WTC11 (cell line): Measurements from ENCODE around the gene ERVMER34-1. TPM values are rescaled to one million over a fixed set of nuclear protein-coding genes. Genes with fewer than 3 reads are reported as not detected.

Experiments used
- AFF4 ChIP-seq: sonication (generic); formaldehyde crosslinking; IDR thresholded peaks from 2 replicates; pipeline ENCODE4 v1.8.1; 2023; ENCODE audit warnings: mild to moderate bottlenecking, missing genetic modification reagents, borderline replicate concordance
- ATF6 ChIP-seq: sonication (generic); formaldehyde crosslinking; IDR thresholded peaks from 2 replicates; pipeline ENCODE4 v1.8.1; 2023; ENCODE audit warnings: mild to moderate bottlenecking, missing genetic modification reagents
- CTCF ChIP-seq: fragments of 200-600 bp; IDR thresholded peaks from 2 replicates; pipeline ENCODE4 v1.8.0; 2022; ENCODE audit warnings: antibody characterized with exemption
- ESRRA ChIP-seq: sonication (generic); formaldehyde crosslinking; IDR thresholded peaks from 2 replicates; pipeline ENCODE4 v1.8.1; 2022; ENCODE audit warnings: mild to moderate bottlenecking, missing genetic modification reagents, borderline replicate concordance
- FOXP4 ChIP-seq: sonication (generic); formaldehyde crosslinking; IDR thresholded peaks from 2 replicates; pipeline ENCODE4 v1.8.0; 2022; ENCODE audit warnings: mild to moderate bottlenecking, missing genetic modification reagents
- JUN ChIP-seq: sonication (generic); formaldehyde crosslinking; IDR thresholded peaks from 2 replicates; pipeline ENCODE4 v1.8.0; 2023; ENCODE audit warnings: mild to moderate bottlenecking, missing genetic modification reagents
- MLX ChIP-seq: sonication (generic); formaldehyde crosslinking; IDR thresholded peaks from 2 replicates; pipeline ENCODE4 v1.8.1; 2023; ENCODE audit warnings: mild to moderate bottlenecking, missing genetic modification reagents, moderate library complexity
- NFYB ChIP-seq: sonication (generic); formaldehyde crosslinking; conservative IDR thresholded peaks from 2 replicates; pipeline ENCODE4 v1.8.0; 2022; ENCODE audit warnings: low read depth, missing genetic modification reagents
- RELA ChIP-seq: sonication (generic); formaldehyde crosslinking; IDR thresholded peaks from 2 replicates; pipeline ENCODE4 v1.8.1; 2022; ENCODE audit warnings: missing genetic modification reagents, mild to moderate bottlenecking, borderline replicate concordance
- STAT6 ChIP-seq: sonication (generic); formaldehyde crosslinking; conservative IDR thresholded peaks from 2 replicates; pipeline ENCODE4 v1.8.1; 2023; ENCODE audit warnings: mild to moderate bottlenecking, low read depth, missing genetic modification reagents, moderate library complexity
- TEAD4 ChIP-seq: sonication (generic); formaldehyde crosslinking; IDR thresholded peaks from 2 replicates; pipeline ENCODE4 v1.8.0; 2022; ENCODE audit warnings: mild to moderate bottlenecking, missing genetic modification reagents
- ZNF232 ChIP-seq: sonication (generic); formaldehyde crosslinking; IDR thresholded peaks from 2 replicates; pipeline ENCODE4 v1.8.0; 2022; ENCODE audit warnings: mild to moderate bottlenecking, missing genetic modification reagents
- ZNF263 ChIP-seq: sonication (generic); formaldehyde crosslinking; IDR thresholded peaks from 2 replicates; pipeline ENCODE4 v1.8.1; 2022; ENCODE audit warnings: low read depth, mild to moderate bottlenecking, moderate library complexity, missing genetic modification reagents
- ZNF416 ChIP-seq: fragments of 250-450 bp; sonication (Bioruptor Pico); IDR thresholded peaks from 2 replicates; pipeline ENCODE4 v1.9.0; 2021; ENCODE audit warnings: mild to moderate bottlenecking, inconsistent platforms
- total RNA-seq: library from RNA; stranded (reverse); gene quantifications from 3 replicates; pipeline ENCODE4 v1.2.3, GENCODE V29; 2021
- TF ChIP-seq, protein P1 (sequence below): sonication (generic); formaldehyde crosslinking; IDR thresholded peaks from 2 replicates; pipeline ENCODE4 v1.8.1; 2022; ENCODE audit warnings: missing genetic modification reagents, borderline replicate concordance
- TF ChIP-seq, protein P2 (sequence below): sonication (generic); formaldehyde crosslinking; IDR thresholded peaks from 2 replicates; pipeline ENCODE4 v1.8.1; 2023; ENCODE audit warnings: mild to moderate bottlenecking, missing genetic modification reagents, moderate library complexity
- TF ChIP-seq, protein P3 (sequence below): sonication (generic); formaldehyde crosslinking; IDR thresholded peaks from 2 replicates; pipeline ENCODE4 v1.8.0; 2022; ENCODE audit warnings: mild to moderate bottlenecking, missing genetic modification reagents

The ERVMER34-1 gene
- total RNA-seq, 1 experiment from 2014 or later: 14.6 TPM

GRCh38 chr4:52712251-52713130, 38.7 kb downstream of the ERVMER34-1 start (continued):
- peak; percentile 88; the same call in 1 of the 2 replicates for TF ChIP-seq RELA
- TF ChIP-seq ZNF416 (CRISPR knock-in tag): peak; percentile 69; the same call in 1 of the 2 replicates
- TF ChIP-seq FOXP4 (CRISPR knock-in tag): peak; percentile 69
- TF ChIP-seq ZNF232 (CRISPR knock-in tag): peak; percentile 51; the same call in 1 of the 2 replicates
- TF ChIP-seq CTCF: no peak
- TF ChIP-seq, protein P1, sequence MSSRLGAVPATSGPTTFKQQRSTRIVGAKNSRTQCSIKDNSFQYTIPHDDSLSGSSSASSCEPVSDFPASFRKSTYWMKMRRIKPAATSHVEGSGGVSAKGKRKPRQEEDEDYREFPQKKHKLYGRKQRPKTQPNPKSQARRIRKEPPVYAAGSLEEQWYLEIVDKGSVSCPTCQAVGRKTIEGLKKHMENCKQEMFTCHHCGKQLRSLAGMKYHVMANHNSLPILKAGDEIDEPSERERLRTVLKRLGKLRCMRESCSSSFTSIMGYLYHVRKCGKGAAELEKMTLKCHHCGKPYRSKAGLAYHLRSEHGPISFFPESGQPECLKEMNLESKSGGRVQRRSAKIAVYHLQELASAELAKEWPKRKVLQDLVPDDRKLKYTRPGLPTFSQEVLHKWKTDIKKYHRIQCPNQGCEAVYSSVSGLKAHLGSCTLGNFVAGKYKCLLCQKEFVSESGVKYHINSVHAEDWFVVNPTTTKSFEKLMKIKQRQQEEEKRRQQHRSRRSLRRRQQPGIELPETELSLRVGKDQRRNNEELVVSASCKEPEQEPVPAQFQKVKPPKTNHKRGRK: no peak
- TF ChIP-seq, protein P2, sequence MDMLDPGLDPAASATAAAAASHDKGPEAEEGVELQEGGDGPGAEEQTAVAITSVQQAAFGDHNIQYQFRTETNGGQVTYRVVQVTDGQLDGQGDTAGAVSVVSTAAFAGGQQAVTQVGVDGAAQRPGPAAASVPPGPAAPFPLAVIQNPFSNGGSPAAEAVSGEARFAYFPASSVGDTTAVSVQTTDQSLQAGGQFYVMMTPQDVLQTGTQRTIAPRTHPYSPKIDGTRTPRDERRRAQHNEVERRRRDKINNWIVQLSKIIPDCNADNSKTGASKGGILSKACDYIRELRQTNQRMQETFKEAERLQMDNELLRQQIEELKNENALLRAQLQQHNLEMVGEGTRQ: peak; percentile 50
- TF ChIP-seq, protein P3, sequence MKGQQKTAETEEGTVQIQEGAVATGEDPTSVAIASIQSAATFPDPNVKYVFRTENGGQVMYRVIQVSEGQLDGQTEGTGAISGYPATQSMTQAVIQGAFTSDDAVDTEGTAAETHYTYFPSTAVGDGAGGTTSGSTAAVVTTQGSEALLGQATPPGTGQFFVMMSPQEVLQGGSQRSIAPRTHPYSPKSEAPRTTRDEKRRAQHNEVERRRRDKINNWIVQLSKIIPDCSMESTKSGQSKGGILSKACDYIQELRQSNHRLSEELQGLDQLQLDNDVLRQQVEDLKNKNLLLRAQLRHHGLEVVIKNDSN (CRISPR knock-in tag): peak; percentile 0; the same call in 1 of the 2 replicates
- 0 out of 2 replicates have a peak, but pooled peaks have one; percentile 77 for TF ChIP-seq JUN (CRISPR knock-in tag)
- peak; percentile 93 for TF ChIP-seq AFF4 (CRISPR knock-in tag)
- 0 out of 2 replicates have a peak, but pooled peaks have one; percentile 38 for TF ChIP-seq ZNF263 (CRISPR knock-in tag)
- TF ChIP-seq ATF6: peak; percentile 51; the same call in 1 of the 2 replicates
- no peak for TF ChIP-seq ESRRA
- no peak for TF ChIP-seq MLX (CRISPR knock-in tag)
- TF ChIP-seq NFYB (CRISPR knock-in tag): peak; percentile 73
- TF ChIP-seq STAT6 (CRISPR knock-in tag): peak; percentile 90; the same call in 1 of the 2 replicates
- peak; percentile 30; the same call in 1 of the 2 replicates for TF ChIP-seq TEAD4 (CRISPR knock-in tag)
